DMS153 treated with DMSO at 0.1 percent for 48 hours (cell line): ENCODE data around the gene GALNT2.

Experiments used
- DNase-seq: peaks from one replicate; lab custom pipeline; 2025; ENCODE audit not compliant: unreplicated experiment; lab: John Stamatoyannopoulos, UW

Gene GALNT2

GRCh38 chr1:230156536-230156935 is 89.5 kb downstream of the GALNT2 start:
- no peak for DNase-seq

GRCh38 chr1:230157420-230158390 is 90.7 kb downstream of the GALNT2 start:
- peak; percentile 80 for DNase-seq

GRCh38 chr1:230158415-230159291 is 91.6 kb downstream of the GALNT2 start:
- peak; percentile 97 for DNase-seq

- no peak for DNase-seq
Observed at GRCh38 chr1:230159580-230159979, 92.5 kb downstream of the GALNT2 start.

GRCh38 chr1:230160957-230161771 is 94.1 kb downstream of the GALNT2 start:
- DNase-seq = no peak

GRCh38 chr1:230163205-230163604 is 96.2 kb downstream of the GALNT2 start:
- no peak for DNase-seq

- no peak for DNase-seq
Observed at GRCh38 chr1:230163719-230164118, 96.7 kb downstream of the GALNT2 start.

GRCh38 chr1:230165536-230165935 is 98.5 kb downstream of the GALNT2 start:
- no peak for DNase-seq

GRCh38 chr1:230166366-230167132 is 99.5 kb downstream of the GALNT2 start:
- no peak for DNase-seq

GRCh38 chr1:230167419-230167852 is 100.4 kb downstream of the GALNT2 start:
- no peak for DNase-seq

GRCh38 chr1:230169454-230170152 is 102.6 kb downstream of the GALNT2 start:
- no peak for DNase-seq

- DNase-seq = no peak
Observed at GRCh38 chr1:230170153-230170547, 103.1 kb downstream of the GALNT2 start.

GRCh38 chr1:230170622-230171021 is 103.6 kb downstream of the GALNT2 start:
- DNase-seq = no peak

- no peak for DNase-seq
Observed at GRCh38 chr1:230171356-230172015, 104.4 kb downstream of the GALNT2 start.

GRCh38 chr1:230172016-230172537 is 105.0 kb downstream of the GALNT2 start:
- no peak for DNase-seq

- no peak for DNase-seq
Observed at GRCh38 chr1:230173187-230173975, 106.3 kb downstream of the GALNT2 start.

- DNase-seq = no peak
Observed at GRCh38 chr1:230174041-230174440, 107.0 kb downstream of the GALNT2 start.
